Measurements from ENCODE around the gene MBD3. TPM values are rescaled to one million over a fixed set of nuclear protein-coding genes. Genes with fewer than 3 reads are reported as not detected.
A peak's percentile ranks its signal among the peaks of the same experiment; 100 is the strongest.

The MBD3 gene
- total and polyA plus RNA-seq, 2 experiments from 2014 or later: 24.5 to 153 TPM

DNA sequence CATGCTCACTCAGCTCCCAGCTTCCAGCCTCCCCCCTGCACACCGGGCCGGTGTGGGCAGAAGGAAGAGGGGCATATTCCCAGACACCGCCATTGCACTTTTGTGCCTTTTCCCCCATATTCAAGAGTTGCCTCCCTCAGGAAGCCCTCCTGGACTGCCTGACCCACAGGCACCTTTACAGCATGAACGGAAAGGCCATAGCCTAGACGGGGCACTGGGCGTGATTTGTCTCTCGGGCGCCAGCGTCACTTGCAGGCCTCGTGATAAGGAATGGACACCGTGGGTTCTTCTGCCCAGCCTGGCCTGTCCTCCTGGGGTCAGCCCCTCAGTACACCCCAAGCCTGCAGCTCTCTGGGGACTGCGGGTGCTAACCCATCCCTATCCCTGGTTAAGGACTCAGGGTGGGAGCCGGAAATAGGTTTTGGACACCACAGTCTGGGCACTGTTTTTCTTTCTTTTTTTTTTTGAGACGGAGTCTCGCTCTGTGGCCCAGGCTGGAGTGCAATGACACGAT, 13.5 kb upstream of the MBD3 start:
- peaks cover 13% of the 10 kb centered on the region for H3K4me1 ChIP-seq (ENCODE audit: insufficient read depth)
- peak overlapping the region; percentile 95 for H3K4me2 ChIP-seq (ENCODE audit: unreplicated experiment)
- DNase-seq: no peak
- H3K9me2 ChIP-seq (ENCODE audit: insufficient read depth): no peaks in the 10 kb centered on the region
- H2AFZ ChIP-seq: peak overlapping the region; percentile 95
- peaks cover 12% of the 10 kb centered on the region for H3F3A ChIP-seq (ENCODE audit: insufficient read depth)
- peak overlapping the region; percentile 89 for H3K4me3 ChIP-seq
- H3K36me3 ChIP-seq (ENCODE audit: low read depth): no peaks in the 10 kb centered on the region
- TF ChIP-seq EZH2 (IDR thresholded peaks at IDR 0.05; ENCODE audit: insufficient read depth, poor library complexity, severe bottlenecking) (no peak), EZH2phosphoT487 (IDR thresholded peaks at IDR 0.05; ENCODE audit: insufficient read depth, low read depth) (no peak)
- peaks cover 41% of the 10 kb centered on the region for H3K79me2 ChIP-seq (ENCODE audit: insufficient read depth)
- in situ Hi-C loops (cut with MboI): no loop called here
- H3K27ac ChIP-seq: peak overlapping the region; percentile 89
- WGBS, 2 experiments (ENCODE audit: low coverage in 1 of 2, low lambda C conversion rate in 2 of 2, missing lambda C conversion rate in 2 of 2): 11 to 15% methylated on average over 16 of the region's 16 CpGs
- H3K27me3 ChIP-seq (replicated peaks; ENCODE audit: insufficient read depth): no peaks in the 10 kb centered on the region
- H3K9me3 ChIP-seq (ENCODE audit: low read depth): no peaks in the 10 kb centered on the region
- peak overlapping the region; percentile 86 for H3K9ac ChIP-seq
- no peaks in the 10 kb centered on the region for H4K20me1 ChIP-seq (ENCODE audit: insufficient read depth)

- peak within 1 kb of the TSS; percentile 89 for H3K4me3 ChIP-seq
- 1 to 2% methylated on average over 52 to 64 of the region's 79 CpGs for WGBS, 2 experiments (ENCODE audit: low coverage in 1 of 2, low lambda C conversion rate in 2 of 2, missing lambda C conversion rate in 2 of 2)
- H3K27me3 ChIP-seq (replicated peaks; ENCODE audit: insufficient read depth): no peaks in the 10 kb centered on the region
- no peak for TF ChIP-seq EZH2phosphoT487 (IDR thresholded peaks at IDR 0.05; ENCODE audit: insufficient read depth, low read depth)
- TF ChIP-seq EZH2 (IDR thresholded peaks at IDR 0.05; ENCODE audit: insufficient read depth, poor library complexity, severe bottlenecking): no peak
- peaks cover 12% of the 10 kb centered on the region for H3F3A ChIP-seq (ENCODE audit: insufficient read depth)
- no peaks in the 10 kb centered on the region for H3K36me3 ChIP-seq (ENCODE audit: low read depth)
- H4K20me1 ChIP-seq (ENCODE audit: insufficient read depth): no peaks in the 10 kb centered on the region
- H3K9ac ChIP-seq: peak within 1 kb of the TSS; percentile 86
- no peaks in the 10 kb centered on the region for H3K9me2 ChIP-seq (ENCODE audit: insufficient read depth)
- H3K4me1 ChIP-seq (ENCODE audit: insufficient read depth): peaks cover 13% of the 10 kb centered on the region
- peaks cover 48% of the 10 kb centered on the region for H3K79me2 ChIP-seq (ENCODE audit: insufficient read depth)
- peak within 1 kb of the TSS; percentile 89 for H3K27ac ChIP-seq
- peak within 1 kb of the TSS; percentile 95 for H2AFZ ChIP-seq
- peak; percentile 98 for DNase-seq
- in situ Hi-C loops (cut with MboI): no loop called here
- peak within 1 kb of the TSS; percentile 95 for H3K4me2 ChIP-seq (ENCODE audit: unreplicated experiment)
- H3K9me3 ChIP-seq (ENCODE audit: low read depth): no peaks in the 10 kb centered on the region
Observed at GRCh38 chr19:1605236-1606137, 12.8 kb upstream of the MBD3 start, which contains the start of gene UQCR11. Gene UQCR11, minus strand, starts transcription at chr19:1605462. Its CDS starts 53 bp downstream, at chr19:1605409.

- 91 to 92% methylated on average over 20 to 21 of the region's 21 CpGs for WGBS, 2 experiments (ENCODE audit: low coverage in 1 of 2, low lambda C conversion rate in 2 of 2, missing lambda C conversion rate in 2 of 2)
- Histone ChIP-seq H3K9me3 (ENCODE audit: low read depth) (no peaks in the 10 kb centered on the region), H3K79me2 (ENCODE audit: insufficient read depth) (peaks cover 75% of the 10 kb centered on the region), H3K9me2 (ENCODE audit: insufficient read depth) (no peaks in the 10 kb centered on the region), H3K27me3 (replicated peaks; ENCODE audit: insufficient read depth) (no peaks in the 10 kb centered on the region), H2AFZ (no peak overlapping the region), H3F3A (ENCODE audit: insufficient read depth) (peaks cover 12% of the 10 kb centered on the region), H4K20me1 (ENCODE audit: insufficient read depth) (no peaks in the 10 kb centered on the region), H3K4me2 (ENCODE audit: unreplicated experiment) (no peak overlapping the region), H3K4me1 (ENCODE audit: insufficient read depth) (peaks cover 13% of the 10 kb centered on the region), H3K36me3 (ENCODE audit: low read depth) (peaks cover 9% of the 10 kb centered on the region; the same call in 1 of the 2 replicates), H3K9ac (no peak overlapping the region), H3K4me3 (no peak overlapping the region), H3K27ac (no peak overlapping the region)
- TF ChIP-seq EZH2phosphoT487 (IDR thresholded peaks at IDR 0.05; ENCODE audit: insufficient read depth, low read depth) (no peak), EZH2 (IDR thresholded peaks at IDR 0.05; ENCODE audit: insufficient read depth, poor library complexity, severe bottlenecking) (no peak)
- no peak for DNase-seq
- in situ Hi-C loops (cut with MboI): no loop called here
Observed at GRCh38 chr19:1602091-1602707, 9.5 kb upstream of the MBD3 start.

- no peak overlapping the region for H2AFZ ChIP-seq
- peak; percentile 33 for DNase-seq
- H3K79me2 ChIP-seq (ENCODE audit: insufficient read depth): peaks cover 75% of the 10 kb centered on the region
- WGBS, 2 experiments (ENCODE audit: low coverage in 1 of 2, low lambda C conversion rate in 2 of 2, missing lambda C conversion rate in 2 of 2): 82 to 84% methylated on average over 14 of the region's 14 CpGs
- peaks cover 13% of the 10 kb centered on the region for H3K4me1 ChIP-seq (ENCODE audit: insufficient read depth)
- H4K20me1 ChIP-seq (ENCODE audit: insufficient read depth): no peaks in the 10 kb centered on the region
- peaks cover 7% of the 10 kb centered on the region for H3F3A ChIP-seq (ENCODE audit: insufficient read depth)
- H3K9ac ChIP-seq: no peak overlapping the region
- H3K4me3 ChIP-seq: no peak overlapping the region
- H3K36me3 ChIP-seq (ENCODE audit: low read depth): peaks cover 14% of the 10 kb centered on the region; the same call in 1 of the 2 replicates
- no peaks in the 10 kb centered on the region for H3K9me2 ChIP-seq (ENCODE audit: insufficient read depth)
- no peak overlapping the region for H3K4me2 ChIP-seq (ENCODE audit: unreplicated experiment)
- no peak overlapping the region for H3K27ac ChIP-seq
- H3K9me3 ChIP-seq (ENCODE audit: low read depth): no peaks in the 10 kb centered on the region
- TF ChIP-seq EZH2phosphoT487 (IDR thresholded peaks at IDR 0.05; ENCODE audit: insufficient read depth, low read depth) (no peak), EZH2 (IDR thresholded peaks at IDR 0.05; ENCODE audit: insufficient read depth, poor library complexity, severe bottlenecking) (no peak)
- H3K27me3 ChIP-seq (replicated peaks; ENCODE audit: insufficient read depth): no peaks in the 10 kb centered on the region
- in situ Hi-C loops (cut with MboI): no loop called here
Observed at GRCh38 chr19:1601613-1602064, 9.0 kb upstream of the MBD3 start.

Measured in GM23248 (cell line).